ENCODE measurements around the gene RBM20. TPM values are rescaled to one million over a fixed set of nuclear protein-coding genes. Genes with fewer than 3 reads are reported as not detected.

RBM20 gene
- total and polyA plus RNA-seq, 2 experiments from 2014 or later: 0.05 to 0.17 TPM

- H3K27me3 ChIP-seq (ENCODE audit: insufficient read depth): no peaks in the 10 kb centered on the region
- H4K20me1 ChIP-seq (replicated peaks; ENCODE audit: insufficient read depth): no peaks in the 10 kb centered on the region
- no peaks in the 10 kb centered on the region for H3K9me2 ChIP-seq (ENCODE audit: insufficient read depth)
- peak overlapping the region; percentile 44; the same call in 2 of the 3 replicates for H3K4me3 Mint-ChIP-seq
- DNase-seq (ENCODE audit: low spot score) (no peak), ATAC-seq (no peak)
- peaks cover 17% of the 10 kb centered on the region for H3K4me1 ChIP-seq (ENCODE audit: insufficient read depth)
- H3K4me3 ChIP-seq: no peak overlapping the region
- no peaks in the 10 kb centered on the region for H3F3A ChIP-seq (replicated peaks; ENCODE audit: low read depth)
- TF ChIP-seq POLR2AphosphoS5 (IDR thresholded peaks at IDR 0.05; ENCODE audit: low read depth) (no peak), CTCF (conservative IDR thresholded peaks at IDR 0.05; ENCODE audit: low read depth in 2 of 2) (no peak)
- no peaks in the 10 kb centered on the region for H3K79me2 ChIP-seq (replicated peaks; ENCODE audit: insufficient read depth)
- no peaks in the 10 kb centered on the region for H3K36me3 Mint-ChIP-seq (ENCODE audit: low read depth)
- peak overlapping the region; percentile 91 for H3K27ac Mint-ChIP-seq
- no peaks in the 10 kb centered on the region for H3K9me3 Mint-ChIP-seq
- no peak overlapping the region for H3K27ac ChIP-seq (ENCODE audit: low read depth)
- peaks cover 5% of the 10 kb centered on the region for H3K27me3 Mint-ChIP-seq (ENCODE audit: insufficient read depth, low read depth, poor library complexity)
- peaks cover 25% of the 10 kb centered on the region for H3K4me1 Mint-ChIP-seq
- H3K4me2 ChIP-seq: no peak overlapping the region; the same call in 1 of the 2 replicates
- H3K36me3 ChIP-seq (ENCODE audit: insufficient read depth): no peaks in the 10 kb centered on the region
- peak overlapping the region; percentile 79 for H2AFZ ChIP-seq
These were observed 178.0 kb downstream of the RBM20 start for GRCh38 chr10:110822035-110822711.

- Histone ChIP-seq H3F3A (replicated peaks; ENCODE audit: low read depth) (no peaks in the 10 kb centered on the region), H3K4me2 (peak overlapping the region; percentile 22; the same call in 1 of the 2 replicates), H3K27ac (ENCODE audit: low read depth) (no peak overlapping the region), H3K4me3 (no peak overlapping the region), H3K9me2 (ENCODE audit: insufficient read depth) (no peaks in the 10 kb centered on the region), H4K20me1 (replicated peaks; ENCODE audit: insufficient read depth) (no peaks in the 10 kb centered on the region), H3K27me3 (ENCODE audit: insufficient read depth) (no peaks in the 10 kb centered on the region), H2AFZ (0 out of 2 replicates have a peak overlapping the region, but pooled peaks have one; percentile 9), H3K79me2 (replicated peaks; ENCODE audit: insufficient read depth) (no peaks in the 10 kb centered on the region), H3K4me1 (ENCODE audit: insufficient read depth) (peaks cover 17% of the 10 kb centered on the region), H3K36me3 (ENCODE audit: insufficient read depth) (no peaks in the 10 kb centered on the region)
- Mint-ChIP-seq H3K9me3 (no peaks in the 10 kb centered on the region), H3K27me3 (ENCODE audit: insufficient read depth, low read depth, poor library complexity) (peaks cover 6% of the 10 kb centered on the region), H3K4me3 (peak overlapping the region; percentile 44), H3K36me3 (ENCODE audit: low read depth) (no peaks in the 10 kb centered on the region), H3K27ac (peak overlapping the region; percentile 91), H3K4me1 (peaks cover 25% of the 10 kb centered on the region)
- DNase-seq (ENCODE audit: low spot score): peak; percentile 83
- TF ChIP-seq NANOG (IDR thresholded peaks at IDR 0.05; ENCODE audit: borderline replicate concordance) (no peak), EZH2 (IDR thresholded peaks at IDR 0.05; ENCODE audit: low read depth, unreplicated experiment) (no peak), POLR2AphosphoS5 (IDR thresholded peaks at IDR 0.05; ENCODE audit: low read depth) (no peak), CTCF (conservative IDR thresholded peaks at IDR 0.05; ENCODE audit: low read depth in 2 of 2) (no peak), REST (IDR thresholded peaks at IDR 0.05; ENCODE audit: unreplicated experiment) (no peak), JUNB (IDR thresholded peaks at IDR 0.05; ENCODE audit: unreplicated experiment) (no peak), ZNF114 (CRISPR knock-in tag; IDR thresholded peaks at IDR 0.05) (no peak), STAT1 (IDR thresholded peaks at IDR 0.05; ENCODE audit: unreplicated experiment) (no peak)
- ATAC-seq: peak; percentile 89
These were observed 178.7 kb downstream of the RBM20 start for GRCh38 chr10:110822712-110823311.

Data from GM23338 (cell line).